Liver (tissue), 9 donors: Measurements from ENCODE around the gene ATP11B. TPM values are rescaled to one million over a fixed set of nuclear protein-coding genes. Genes with fewer than 3 reads are reported as not detected.

Source experiments
- DNase-seq: peaks from one replicate; pipeline ENCODE4 v3.0.0-alpha.2; 2017; ENCODE audit warnings: low spot score
- H3K27ac ChIP-seq, 2 donors: one replicate each; pipeline ENCODE4 v1.7.0; 2013; ENCODE audit warnings: inconsistent platforms in 2 of 2, low read length in 2 of 2, control low read depth in 1 of 2, low read depth in 1 of 2, mild to moderate bottlenecking in 1 of 2
- H3K27me3 ChIP-seq, 4 donors: one replicate each; pipeline versions ENCODE4 v1.6.1 to v1.7.0; 2013; ENCODE audit warnings: low read length in 3 of 4, inconsistent platforms in 1 of 4, mild to moderate bottlenecking in 1 of 4, moderate library complexity in 1 of 4; ENCODE audit not compliant: control insufficient read depth in 4 of 4, insufficient read depth in 4 of 4
- H3K36me3 ChIP-seq, 4 donors: one replicate each; pipeline versions ENCODE4 v1.6.1 to v1.7.0; 2013; ENCODE audit warnings: low read length in 3 of 4, mild to moderate bottlenecking in 3 of 4, low read depth in 1 of 4, moderate library complexity in 1 of 4; ENCODE audit not compliant: control insufficient read depth in 4 of 4, insufficient read depth in 3 of 4
- H3K4me1 ChIP-seq, 4 donors: one replicate each; pipeline versions ENCODE4 v1.6.1 to v1.7.0; 2013; ENCODE audit warnings: low read length in 3 of 4, mild to moderate bottlenecking in 3 of 4, moderate library complexity in 1 of 4; ENCODE audit not compliant: control insufficient read depth in 4 of 4, insufficient read depth in 4 of 4
- H3K4me3 ChIP-seq, 3 donors: one replicate each; pipeline versions ENCODE4 v1.6.1 to v1.7.0; 2013; ENCODE audit warnings: low read length in 3 of 3, control low read depth in 1 of 3, low read depth in 1 of 3, mild to moderate bottlenecking in 1 of 3
- H3K9ac ChIP-seq, 2 donors: one replicate each; pipeline ENCODE4 v1.7.0; 2013; ENCODE audit warnings: low read length in 2 of 2, mild to moderate bottlenecking in 2 of 2, moderate library complexity in 2 of 2, control low read depth in 1 of 2, low read depth in 1 of 2
- H3K9me3 ChIP-seq, 4 donors: one replicate each; pipeline versions ENCODE4 v1.6.1 to v1.7.0; 2013; ENCODE audit warnings: low read length in 3 of 4; ENCODE audit not compliant: control insufficient read depth in 4 of 4
- EGR1 ChIP-seq, 2 donors: IDR thresholded peaks; 2 replicates each; pipeline ENCODE4 v1.6.1; 2016 to 2018; ENCODE audit warnings: antibody characterized with exemption in 2 of 2, low read depth in 2 of 2
- FOXA1 ChIP-seq: IDR thresholded peaks from 2 replicates; pipeline ENCODE4 v1.6.1; 2016; ENCODE audit warnings: antibody characterized with exemption
- FOXA2 ChIP-seq: IDR thresholded peaks from 2 replicates; pipeline ENCODE4 v1.6.1; 2016; ENCODE audit warnings: antibody characterized with exemption
- GABPA ChIP-seq, 2 donors: IDR thresholded peaks in 1 of 2; conservative IDR thresholded peaks in 1 of 2; 2 replicates each; pipeline ENCODE4 v1.6.1; 2016; ENCODE audit warnings: antibody characterized with exemption in 2 of 2, mild to moderate bottlenecking in 1 of 2, moderate library complexity in 1 of 2
- HNF4A ChIP-seq, 2 donors: conservative IDR thresholded peaks; 2 replicates each; pipeline ENCODE4 v1.6.1; 2016; ENCODE audit warnings: antibody characterized with exemption in 2 of 2, mild to moderate bottlenecking in 2 of 2
- HNF4G ChIP-seq: IDR thresholded peaks from 2 replicates; pipeline ENCODE4 v1.6.1; 2016; ENCODE audit warnings: antibody characterized with exemption
- JUND ChIP-seq, 2 donors: IDR thresholded peaks; 2 replicates each; pipeline ENCODE4 v1.6.1; 2016; ENCODE audit warnings: antibody characterized with exemption in 2 of 2
- NR2F2 ChIP-seq: IDR thresholded peaks from 2 replicates; pipeline ENCODE4 v1.6.1; 2016; ENCODE audit warnings: antibody characterized with exemption
- RAD21 ChIP-seq, 2 donors: IDR thresholded peaks; 2 replicates each; pipeline ENCODE4 v1.6.1; 2016; ENCODE audit warnings: antibody characterized with exemption in 2 of 2, mild to moderate bottlenecking in 2 of 2
- RXRA ChIP-seq, 2 donors: IDR thresholded peaks; 2 replicates each; pipeline ENCODE4 v1.6.1; 2017 to 2018; ENCODE audit warnings: antibody characterized with exemption in 2 of 2, mild to moderate bottlenecking in 1 of 2
- TAF1 ChIP-seq: conservative IDR thresholded peaks from 2 replicates; pipeline ENCODE4 v1.6.1; 2016; ENCODE audit warnings: antibody characterized with exemption, mild to moderate bottlenecking
- YY1 ChIP-seq: IDR thresholded peaks from 2 replicates; pipeline ENCODE4 v1.6.1; 2016; ENCODE audit warnings: antibody characterized with exemption, mild to moderate bottlenecking
- WGBS: extraction: QIAGEN DNeasy Blood & Tissue Kit; methylation state at CpG from one replicate; pipeline ENCODE4 v1.1.7; 2013; 5-methylcytosine and 5-hydroxymethylcytosine counted together
- polyA plus RNA-seq, 2 donors: library from polyadenylated mRNA; stranded (reverse) in 1 of 2; unstranded in 1 of 2; fragments of 200-250 nt in 1 of 2; fragments of >200 nt in 1 of 2; fragmentation: Nextera tagmentation in 1 of 2; extraction: Ambion mirVana in 1 of 2; gene quantifications; one replicate each; pipeline versions ENCODE4 v1.2.1 to v1.2.3, GENCODE V29; 2013 to 2015
- total RNA-seq, 2 donors: library from RNA; depleted of rRNA; stranded (reverse); fragments of >200 nt; gene quantifications; one replicate each; pipeline ENCODE4 v1.2.3, GENCODE V29; 2014
- TF ChIP-seq, protein P1 (sequence below): IDR thresholded peaks from 2 replicates; pipeline ENCODE4 v1.6.1; 2016; ENCODE audit warnings: antibody characterized with exemption
- TF ChIP-seq, protein P2 (sequence below): fragments of 150-350 bp; IDR thresholded peaks from 2 replicates; pipeline ENCODE4 v1.5.1; 2017; ENCODE audit warnings: improper control_type of control experiment, low read depth, low read length; ENCODE audit not compliant: missing input control
- TF ChIP-seq, protein P3 (sequence below): IDR thresholded peaks from 2 replicates; pipeline ENCODE4 v1.6.1; 2016; ENCODE audit warnings: antibody characterized with exemption
- TF ChIP-seq, protein P4 (sequence below): IDR thresholded peaks from 2 replicates; pipeline ENCODE4 v1.6.1; 2016; ENCODE audit warnings: antibody characterized with exemption, mild to moderate bottlenecking
- TF ChIP-seq, protein P5 (sequence below): IDR thresholded peaks from 2 replicates; pipeline ENCODE4 v1.6.1; 2016; ENCODE audit warnings: antibody characterized with exemption
- donor health status: healthy.
- donor health status: healthy.
- donor health status: healthy.
- donor health status: healthy.
- donor health status: healthy.

The ATP11B gene
- total and polyA plus RNA-seq, 4 donors = 5.9 to 49.6 (median 19.0) TPM

DNA sequence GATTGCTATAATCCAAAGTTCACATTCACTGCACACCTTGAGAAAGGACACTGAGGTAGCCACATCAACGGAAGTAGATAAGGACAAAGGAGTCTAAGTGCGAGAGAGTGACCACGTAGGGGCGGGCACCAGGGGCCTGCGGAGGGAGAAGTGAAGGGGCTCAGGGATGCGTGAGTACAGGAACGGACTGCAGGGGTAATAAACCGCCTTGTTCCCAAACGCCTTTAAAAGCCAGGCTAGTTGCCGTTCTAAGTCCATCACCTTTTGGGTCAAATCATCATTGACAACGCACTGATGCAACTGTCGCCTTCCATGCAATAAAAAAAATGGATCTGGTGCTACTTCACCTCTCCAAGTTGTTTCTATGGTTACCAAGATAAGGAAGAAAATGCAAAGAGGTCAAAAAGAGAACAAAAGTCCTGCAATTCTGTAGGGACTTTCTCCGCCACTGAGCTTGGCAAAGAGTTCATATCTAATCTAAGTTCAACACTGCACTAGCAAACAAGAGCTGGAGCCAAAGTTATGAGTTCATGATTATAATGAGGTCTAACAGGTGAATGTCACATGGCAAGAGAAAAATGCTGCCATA lies 32.6 kb upstream of the ATP11B start:
- Histone ChIP-seq H3K36me3 (no peaks in the 10 kb centered on the region), H3K27me3 (no peaks in the 10 kb centered on the region), H3K4me3 (no peak overlapping the region), H3K27ac (peak overlapping the region in 1 of 2 donors; percentile 31), H3K9me3 (no peaks in the 10 kb centered on the region), H3K4me1 (peaks cover 4 to 13% (median 10%) of the 10 kb centered on the region in 4 donors), H3K9ac (no peak overlapping the region)
- 46% methylated on average over 13 of the region's 13 CpGs for WGBS
- DNase-seq = no peak
- TF ChIP-seq FOXA2 (peak; percentile 42), RAD21 (IDR thresholded peaks at IDR 0.05) (no peak), FOXA1 (no peak), JUND (IDR thresholded peaks at IDR 0.05) (peak in 1 of 2 donors; percentile 27), YY1 (peak; percentile 17), RXRA (IDR thresholded peaks at IDR 0.05) (peak; percentile 53 to 65), HNF4A (conservative IDR thresholded peaks at IDR 0.05) (peak; percentile 56 to 60)
- TF ChIP-seq, protein P1, sequence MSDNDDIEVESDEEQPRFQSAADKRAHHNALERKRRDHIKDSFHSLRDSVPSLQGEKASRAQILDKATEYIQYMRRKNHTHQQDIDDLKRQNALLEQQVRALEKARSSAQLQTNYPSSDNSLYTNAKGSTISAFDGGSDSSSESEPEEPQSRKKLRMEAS = no peak

DNA sequence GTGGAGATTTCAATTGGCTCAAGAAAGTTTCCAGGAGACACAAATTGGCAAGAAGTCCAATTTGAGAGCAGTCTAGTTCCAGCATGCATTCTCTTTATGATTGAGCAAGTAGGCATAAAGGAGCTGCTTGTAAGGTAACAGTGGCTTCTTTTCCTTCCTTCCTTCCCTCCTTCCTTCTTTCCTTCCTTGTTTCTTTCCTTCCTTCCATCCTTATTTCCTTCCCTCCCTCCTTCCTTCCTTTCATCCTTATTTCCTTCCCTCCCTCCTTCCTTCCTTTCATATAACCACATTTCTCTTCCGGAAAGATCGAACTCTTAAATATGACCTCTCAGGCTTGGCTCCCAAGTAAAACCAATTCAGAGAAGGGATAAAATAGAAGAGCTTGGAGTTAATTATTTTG lies 29.4 kb upstream of the ATP11B start:
- no peaks in the 10 kb centered on the region for H3K9me3 ChIP-seq
- no peak overlapping the region for H3K4me3 ChIP-seq
- WGBS = 98% methylated on average over 2 of the region's 2 CpGs
- peaks cover 4 to 13% (median 10%) of the 10 kb centered on the region in 4 donors for H3K4me1 ChIP-seq
- no peak overlapping the region for H3K9ac ChIP-seq
- no peak for DNase-seq
- H3K27me3 ChIP-seq = no peaks in the 10 kb centered on the region
- no peak overlapping the region for H3K27ac ChIP-seq
- TF ChIP-seq, protein P2, sequence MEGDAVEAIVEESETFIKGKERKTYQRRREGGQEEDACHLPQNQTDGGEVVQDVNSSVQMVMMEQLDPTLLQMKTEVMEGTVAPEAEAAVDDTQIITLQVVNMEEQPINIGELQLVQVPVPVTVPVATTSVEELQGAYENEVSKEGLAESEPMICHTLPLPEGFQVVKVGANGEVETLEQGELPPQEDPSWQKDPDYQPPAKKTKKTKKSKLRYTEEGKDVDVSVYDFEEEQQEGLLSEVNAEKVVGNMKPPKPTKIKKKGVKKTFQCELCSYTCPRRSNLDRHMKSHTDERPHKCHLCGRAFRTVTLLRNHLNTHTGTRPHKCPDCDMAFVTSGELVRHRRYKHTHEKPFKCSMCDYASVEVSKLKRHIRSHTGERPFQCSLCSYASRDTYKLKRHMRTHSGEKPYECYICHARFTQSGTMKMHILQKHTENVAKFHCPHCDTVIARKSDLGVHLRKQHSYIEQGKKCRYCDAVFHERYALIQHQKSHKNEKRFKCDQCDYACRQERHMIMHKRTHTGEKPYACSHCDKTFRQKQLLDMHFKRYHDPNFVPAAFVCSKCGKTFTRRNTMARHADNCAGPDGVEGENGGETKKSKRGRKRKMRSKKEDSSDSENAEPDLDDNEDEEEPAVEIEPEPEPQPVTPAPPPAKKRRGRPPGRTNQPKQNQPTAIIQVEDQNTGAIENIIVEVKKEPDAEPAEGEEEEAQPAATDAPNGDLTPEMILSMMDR = no peak
- no peak for TF ChIP-seq RXRA (IDR thresholded peaks at IDR 0.05)
- no peak for TF ChIP-seq EGR1 (IDR thresholded peaks at IDR 0.05; ENCODE audit: low read depth in 2 of 2)
- TF ChIP-seq YY1 = no peak
- no peaks in the 10 kb centered on the region for H3K36me3 ChIP-seq

DNA sequence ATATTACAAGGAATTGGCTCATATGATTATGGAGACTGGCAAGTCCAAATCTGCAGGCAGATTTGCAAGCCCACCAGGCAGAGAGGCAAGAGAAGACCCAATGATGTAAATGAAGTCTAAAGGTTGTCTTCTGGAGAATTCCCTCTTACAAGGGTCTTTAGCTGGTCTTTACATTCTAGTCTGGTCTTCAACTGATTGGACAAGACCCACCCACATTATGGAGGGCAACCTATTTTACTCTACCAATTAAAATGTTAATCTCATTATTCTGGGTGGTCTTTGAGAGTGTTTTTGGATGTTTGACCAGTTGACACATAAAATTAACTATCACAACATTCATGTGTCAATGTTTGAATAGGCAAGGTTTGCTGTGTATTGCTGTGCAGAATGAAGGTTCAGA lies 28.0 kb upstream of the ATP11B start:
- Histone ChIP-seq H3K9me3 (no peaks in the 10 kb centered on the region), H3K4me1 (peaks cover 4 to 18% (median 13%) of the 10 kb centered on the region in 4 donors), H3K27me3 (no peaks in the 10 kb centered on the region), H3K27ac (no peak overlapping the region), H3K36me3 (no peaks in the 10 kb centered on the region), H3K4me3 (no peak overlapping the region), H3K9ac (no peak overlapping the region)
- DNase-seq = no peak
- TF ChIP-seq, protein P3, sequence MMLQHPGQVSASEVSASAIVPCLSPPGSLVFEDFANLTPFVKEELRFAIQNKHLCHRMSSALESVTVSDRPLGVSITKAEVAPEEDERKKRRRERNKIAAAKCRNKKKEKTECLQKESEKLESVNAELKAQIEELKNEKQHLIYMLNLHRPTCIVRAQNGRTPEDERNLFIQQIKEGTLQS = no peak
- TF ChIP-seq, protein P4, sequence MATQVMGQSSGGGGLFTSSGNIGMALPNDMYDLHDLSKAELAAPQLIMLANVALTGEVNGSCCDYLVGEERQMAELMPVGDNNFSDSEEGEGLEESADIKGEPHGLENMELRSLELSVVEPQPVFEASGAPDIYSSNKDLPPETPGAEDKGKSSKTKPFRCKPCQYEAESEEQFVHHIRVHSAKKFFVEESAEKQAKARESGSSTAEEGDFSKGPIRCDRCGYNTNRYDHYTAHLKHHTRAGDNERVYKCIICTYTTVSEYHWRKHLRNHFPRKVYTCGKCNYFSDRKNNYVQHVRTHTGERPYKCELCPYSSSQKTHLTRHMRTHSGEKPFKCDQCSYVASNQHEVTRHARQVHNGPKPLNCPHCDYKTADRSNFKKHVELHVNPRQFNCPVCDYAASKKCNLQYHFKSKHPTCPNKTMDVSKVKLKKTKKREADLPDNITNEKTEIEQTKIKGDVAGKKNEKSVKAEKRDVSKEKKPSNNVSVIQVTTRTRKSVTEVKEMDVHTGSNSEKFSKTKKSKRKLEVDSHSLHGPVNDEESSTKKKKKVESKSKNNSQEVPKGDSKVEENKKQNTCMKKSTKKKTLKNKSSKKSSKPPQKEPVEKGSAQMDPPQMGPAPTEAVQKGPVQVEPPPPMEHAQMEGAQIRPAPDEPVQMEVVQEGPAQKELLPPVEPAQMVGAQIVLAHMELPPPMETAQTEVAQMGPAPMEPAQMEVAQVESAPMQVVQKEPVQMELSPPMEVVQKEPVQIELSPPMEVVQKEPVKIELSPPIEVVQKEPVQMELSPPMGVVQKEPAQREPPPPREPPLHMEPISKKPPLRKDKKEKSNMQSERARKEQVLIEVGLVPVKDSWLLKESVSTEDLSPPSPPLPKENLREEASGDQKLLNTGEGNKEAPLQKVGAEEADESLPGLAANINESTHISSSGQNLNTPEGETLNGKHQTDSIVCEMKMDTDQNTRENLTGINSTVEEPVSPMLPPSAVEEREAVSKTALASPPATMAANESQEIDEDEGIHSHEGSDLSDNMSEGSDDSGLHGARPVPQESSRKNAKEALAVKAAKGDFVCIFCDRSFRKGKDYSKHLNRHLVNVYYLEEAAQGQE = no peak
- TF ChIP-seq, protein P1 = no peak
- TF ChIP-seq EGR1 (IDR thresholded peaks at IDR 0.05; ENCODE audit: low read depth in 2 of 2) (no peak), YY1 (no peak), RXRA (IDR thresholded peaks at IDR 0.05) (no peak), HNF4G (no peak), NR2F2 (no peak), TAF1 (no peak), RAD21 (IDR thresholded peaks at IDR 0.05) (no peak), FOXA2 (no peak), GABPA (IDR thresholded peaks at IDR 0.05 in 1 of 2, conservative IDR thresholded peaks at IDR 0.05 in 1 of 2) (no peak)
- TF ChIP-seq, protein P2 = no peak
- TF ChIP-seq, protein P5, sequence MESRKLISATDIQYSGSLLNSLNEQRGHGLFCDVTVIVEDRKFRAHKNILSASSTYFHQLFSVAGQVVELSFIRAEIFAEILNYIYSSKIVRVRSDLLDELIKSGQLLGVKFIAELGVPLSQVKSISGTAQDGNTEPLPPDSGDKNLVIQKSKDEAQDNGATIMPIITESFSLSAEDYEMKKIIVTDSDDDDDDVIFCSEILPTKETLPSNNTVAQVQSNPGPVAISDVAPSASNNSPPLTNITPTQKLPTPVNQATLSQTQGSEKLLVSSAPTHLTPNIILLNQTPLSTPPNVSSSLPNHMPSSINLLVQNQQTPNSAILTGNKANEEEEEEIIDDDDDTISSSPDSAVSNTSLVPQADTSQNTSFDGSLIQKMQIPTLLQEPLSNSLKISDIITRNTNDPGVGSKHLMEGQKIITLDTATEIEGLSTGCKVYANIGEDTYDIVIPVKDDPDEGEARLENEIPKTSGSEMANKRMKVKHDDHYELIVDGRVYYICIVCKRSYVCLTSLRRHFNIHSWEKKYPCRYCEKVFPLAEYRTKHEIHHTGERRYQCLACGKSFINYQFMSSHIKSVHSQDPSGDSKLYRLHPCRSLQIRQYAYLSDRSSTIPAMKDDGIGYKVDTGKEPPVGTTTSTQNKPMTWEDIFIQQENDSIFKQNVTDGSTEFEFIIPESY = no peak
